Stimulated activated CD8-positive, alpha-beta memory T cell treated with anti-CD3 and anti-CD28 coated beads, Interleukin-12 subunit alpha, Interleukin-12 subunit beta, amount 100 ng/mL, for 4 hours (primary cell): ENCODE data around the gene MYO3B.

Source experiments
- DNase-seq: peaks from one replicate; pipeline ENCODE4 v3.0.0-alpha.2; 2020; ENCODE audit warnings: low read depth

Gene MYO3B

GRCh38 chr2:170695521-170696410, 517.8 kb downstream of the MYO3B start:
- no peak for DNase-seq

GRCh38 chr2:170696948-170697347, 519.0 kb downstream of the MYO3B start:
- DNase-seq = no peak

GRCh38 chr2:170701011-170701410, 523.1 kb downstream of the MYO3B start:
- no peak for DNase-seq

GRCh38 chr2:170703776-170704476, 526.0 kb downstream of the MYO3B start:
- DNase-seq = no peak
